HG03575 (cell line): ENCODE data around the gene PTPRN2.
"Not testable (repeated sequence)": the region's sequence is repeated elsewhere in the genome, so short reads cannot be mapped to it uniquely, and the experiment has no call there.

Source experiments
- ATAC-seq: cut with Tn5 transposase; IDR thresholded peaks from one replicate; pipeline ENCODE4 v1.9.1; 2021; ENCODE audit not compliant: unreplicated experiment, insufficient number of reproducible peaks, low FRiP score; ENCODE audit errors: extremely low read depth

Gene PTPRN2

GRCh38 chr7:157566631-157567006 is 1021.0 kb downstream of the PTPRN2 start:
- no peak for ATAC-seq

- ATAC-seq, result no peak
Measured at GRCh38 chr7:157565981-157566630, 1021.5 kb downstream of the PTPRN2 start.

- no peak for ATAC-seq
Measured at GRCh38 chr7:157565201-157565626, 1022.4 kb downstream of the PTPRN2 start.

- ATAC-seq, result no peak
Measured at GRCh38 chr7:157564517-157565177, 1023.0 kb downstream of the PTPRN2 start.

GRCh38 chr7:157563467-157564135 is 1024.0 kb downstream of the PTPRN2 start:
- ATAC-seq, result not testable (repeated sequence)

- ATAC-seq, result not testable (repeated sequence)
Measured at GRCh38 chr7:157562522-157563398, 1024.9 kb downstream of the PTPRN2 start.

- ATAC-seq, result no peak
Measured at GRCh38 chr7:157561816-157562410, 1025.7 kb downstream of the PTPRN2 start.

GRCh38 chr7:157561523-157561785 is 1026.2 kb downstream of the PTPRN2 start:
- ATAC-seq, result no peak

- no peak for ATAC-seq
Measured at GRCh38 chr7:157560710-157561522, 1026.7 kb downstream of the PTPRN2 start.

- no peak for ATAC-seq
Measured at GRCh38 chr7:157560258-157560654, 1027.4 kb downstream of the PTPRN2 start.

- no peak for ATAC-seq
Measured at GRCh38 chr7:157559596-157560257, 1027.9 kb downstream of the PTPRN2 start.

- no peak for ATAC-seq
Measured at GRCh38 chr7:157558875-157559595, 1028.6 kb downstream of the PTPRN2 start.

GRCh38 chr7:157558516-157558874 is 1029.1 kb downstream of the PTPRN2 start:
- no peak for ATAC-seq

- ATAC-seq, result no peak
Measured at GRCh38 chr7:157558061-157558460, 1029.6 kb downstream of the PTPRN2 start.

GRCh38 chr7:157557263-157557662 is 1030.4 kb downstream of the PTPRN2 start:
- no peak for ATAC-seq

- no peak for ATAC-seq
Measured at GRCh38 chr7:157556642-157556944, 1031.0 kb downstream of the PTPRN2 start.

- no peak for ATAC-seq
Measured at GRCh38 chr7:157555944-157556641, 1031.5 kb downstream of the PTPRN2 start.
